ENCODE data around the gene ANK3. TPM values are rescaled to one million over a fixed set of nuclear protein-coding genes. Genes with fewer than 3 reads are reported as not detected.
A peak's percentile ranks its signal among the peaks of the same experiment; 100 is the strongest.

Gene ANK3
- total and polyA plus RNA-seq, 2 experiments from 2014 or later, result 46.5 to 85.2 TPM

- no peak for TF ChIP-seq REST (IDR thresholded peaks at IDR 0.05; ENCODE audit: unreplicated experiment)
- TF ChIP-seq EZH2 (IDR thresholded peaks at IDR 0.05; ENCODE audit: low read depth, unreplicated experiment), result no peak
- no peak for TF ChIP-seq ZNF114 (CRISPR knock-in tag; IDR thresholded peaks at IDR 0.05)
- no peak for TF ChIP-seq CREB1 (CRISPR knock-in tag; IDR thresholded peaks at IDR 0.05; ENCODE audit: low read depth)
- no peak for TF ChIP-seq EZH2phosphoT487 (IDR thresholded peaks at IDR 0.05; ENCODE audit: unreplicated experiment)
- no peak for TF ChIP-seq STAT1 (IDR thresholded peaks at IDR 0.05; ENCODE audit: unreplicated experiment)
- TF ChIP-seq ETS1 (IDR thresholded peaks at IDR 0.05), result no peak
- no peak for TF ChIP-seq NANOG (IDR thresholded peaks at IDR 0.05; ENCODE audit: borderline replicate concordance)
- no peak for TF ChIP-seq CTCF (conservative IDR thresholded peaks at IDR 0.05; ENCODE audit: low read depth in 2 of 2)
Measured at GRCh38 chr10:60377955-60378354, 11.7 kb downstream of the ANK3 start (continued).

GRCh38 chr10:60377042-60377352, 12.7 kb downstream of the ANK3 start:
- H3K27ac ChIP-seq (ENCODE audit: low read depth), result no peak overlapping the region
- TF ChIP-seq NANOG (IDR thresholded peaks at IDR 0.05; ENCODE audit: borderline replicate concordance) (no peak), ZNF114 (CRISPR knock-in tag; IDR thresholded peaks at IDR 0.05) (no peak), POLR2AphosphoS5 (IDR thresholded peaks at IDR 0.05; ENCODE audit: low read depth) (no peak), REST (IDR thresholded peaks at IDR 0.05; ENCODE audit: unreplicated experiment) (no peak)

More at GRCh38 chr10:60377042-60377352, 12.7 kb downstream of the ANK3 start:
- H4K20me1 ChIP-seq (replicated peaks; ENCODE audit: insufficient read depth), result no peaks in the 10 kb centered on the region
- no peak overlapping the region for H3K4me3 ChIP-seq
- no peaks in the 10 kb centered on the region for H3F3A ChIP-seq (replicated peaks; ENCODE audit: low read depth)
- DNase-seq (ENCODE audit: low spot score), result no peak
- no peaks in the 10 kb centered on the region for H3K79me2 ChIP-seq (replicated peaks; ENCODE audit: insufficient read depth)
- Mint-ChIP-seq H3K27me3 (ENCODE audit: insufficient read depth, low read depth, poor library complexity) (no peaks in the 10 kb centered on the region), H3K4me1 (peaks cover 25% of the 10 kb centered on the region), H3K36me3 (ENCODE audit: low read depth) (no peaks in the 10 kb centered on the region), H3K27ac (no peak overlapping the region), H3K4me3 (no peak overlapping the region), H3K9me3 (no peaks in the 10 kb centered on the region)
- no peak overlapping the region for H3K4me2 ChIP-seq
- H3K4me1 ChIP-seq (ENCODE audit: insufficient read depth), result peaks cover 17% of the 10 kb centered on the region
- H3K9me2 ChIP-seq (ENCODE audit: insufficient read depth), result no peaks in the 10 kb centered on the region
- no peaks in the 10 kb centered on the region for H3K36me3 ChIP-seq (ENCODE audit: insufficient read depth)
- H3K27me3 ChIP-seq (ENCODE audit: insufficient read depth), result no peaks in the 10 kb centered on the region
- no peak overlapping the region for H2AFZ ChIP-seq
- ATAC-seq, result peak; percentile 36; the same call in 1 of the 3 replicates

Data from GM23338 (cell line).